Subcutaneous adipose tissue (tissue), 4 donors: ENCODE results near the gene CTNNAL1. TPM values are rescaled to one million over a fixed set of nuclear protein-coding genes. Genes with fewer than 3 reads are reported as not detected.

Source experiments
- CTCF ChIP-seq: fragments of 450-650 bp; IDR thresholded peaks from one replicate; pipeline ENCODE4 v1.5.1; 2016; ENCODE audit warnings: low read depth, mild to moderate bottlenecking, control low read depth, antibody characterized with exemption, moderate library complexity
- total RNA-seq, 4 donors: library from RNA; depleted of rRNA; stranded (reverse); fragments of >200 nt; gene quantifications; one replicate each; pipeline ENCODE4 v1.1.0, GENCODE V29; 2016

CTNNAL1 gene
- total RNA-seq, 4 donors from 2014 or later: 24.5 to 58.5 (median 37.1) TPM

DNA sequence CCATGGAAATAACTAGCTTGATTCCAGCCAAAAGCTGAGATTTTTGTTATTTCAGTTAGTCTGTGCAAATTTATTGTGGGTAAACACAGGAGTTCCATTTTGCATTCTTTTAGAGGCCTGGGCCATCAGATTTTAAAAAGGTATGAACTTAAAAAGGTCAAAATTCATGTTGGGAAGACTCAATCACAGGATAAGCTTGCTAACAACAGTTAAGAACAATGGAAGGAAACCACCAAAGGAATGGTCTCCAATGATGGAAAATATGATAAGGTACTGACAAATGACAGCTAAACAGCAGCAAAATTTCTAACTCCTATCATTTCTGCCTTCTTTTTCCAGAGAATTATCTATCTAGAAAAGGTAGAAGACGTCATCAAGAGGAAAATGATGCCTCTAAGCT is 63.1 kb downstream of the CTNNAL1 start:
- no peak for TF ChIP-seq CTCF

DNA sequence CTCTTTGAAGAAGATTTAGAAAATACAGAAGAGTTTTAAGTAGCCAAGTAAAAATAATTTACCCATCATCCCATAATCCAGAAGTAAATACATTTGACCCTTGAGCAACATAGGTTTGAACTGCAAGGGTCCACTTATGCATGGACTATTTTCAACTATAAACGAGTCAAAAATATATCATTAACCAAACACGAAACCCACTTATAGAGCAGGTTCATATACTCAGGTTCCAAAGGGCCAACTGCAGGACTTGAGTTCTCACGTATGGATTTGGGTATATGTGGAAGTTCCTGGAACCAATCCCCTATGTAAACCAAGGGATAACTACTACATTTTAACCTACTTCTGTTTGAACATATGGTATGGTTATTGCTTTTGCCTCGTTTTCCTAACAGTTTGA is 73.3 kb downstream of the CTNNAL1 start:
- no peak for TF ChIP-seq CTCF

GRCh38 chr9:108937561-108938305 is 75.6 kb downstream of the CTNNAL1 start:
- no peak for TF ChIP-seq CTCF

- TF ChIP-seq CTCF: no peak
These were observed 78.9 kb downstream of the CTNNAL1 start, which contains the start of gene ABITRAM for GRCh38 chr9:108934323-108934893. Gene ABITRAM (plus strand): TSS chr9:108934400. CDS start chr9:108934487, 87 bp downstream.

GRCh38 chr9:108933718-108934322 is 79.5 kb downstream of the CTNNAL1 start, which contains the start of gene ELP1:
Gene ELP1 (minus strand): TSS chr9:108934124. CDS start chr9:108931146, 2,978 bp downstream.
- TF ChIP-seq CTCF: no peak

- no peak for TF ChIP-seq CTCF
These were observed 80.0 kb downstream of the CTNNAL1 start for GRCh38 chr9:108933231-108933717.

DNA sequence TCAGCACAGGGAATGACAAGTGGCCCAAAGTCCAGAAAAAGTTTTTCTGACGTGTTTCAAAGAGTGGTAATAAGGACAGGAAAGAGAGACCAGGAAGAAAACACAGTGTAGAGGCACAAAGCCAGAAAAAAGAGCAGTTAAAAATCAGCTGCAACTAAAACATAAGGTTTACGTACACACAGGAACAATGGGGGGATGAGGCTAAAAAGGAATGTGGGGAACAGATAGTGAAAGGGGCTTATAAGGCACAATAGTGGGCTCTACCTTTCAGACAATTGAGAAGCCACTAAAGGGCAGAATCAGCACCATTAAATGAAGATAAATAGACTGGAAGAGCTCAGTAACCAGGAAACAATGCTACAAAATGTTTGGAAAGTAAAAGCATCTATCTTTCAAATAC is 84.9 kb downstream of the CTNNAL1 start:
- no peak for TF ChIP-seq CTCF
